GM18520 (cell line): Measurements from ENCODE around the gene HDLBP.

ENCODE experiments used
- ATAC-seq: cut with Tn5 transposase; IDR thresholded peaks from one replicate; pipeline ENCODE4 v1.9.1; 2021; ENCODE audit not compliant: unreplicated experiment

The HDLBP gene, protein sequence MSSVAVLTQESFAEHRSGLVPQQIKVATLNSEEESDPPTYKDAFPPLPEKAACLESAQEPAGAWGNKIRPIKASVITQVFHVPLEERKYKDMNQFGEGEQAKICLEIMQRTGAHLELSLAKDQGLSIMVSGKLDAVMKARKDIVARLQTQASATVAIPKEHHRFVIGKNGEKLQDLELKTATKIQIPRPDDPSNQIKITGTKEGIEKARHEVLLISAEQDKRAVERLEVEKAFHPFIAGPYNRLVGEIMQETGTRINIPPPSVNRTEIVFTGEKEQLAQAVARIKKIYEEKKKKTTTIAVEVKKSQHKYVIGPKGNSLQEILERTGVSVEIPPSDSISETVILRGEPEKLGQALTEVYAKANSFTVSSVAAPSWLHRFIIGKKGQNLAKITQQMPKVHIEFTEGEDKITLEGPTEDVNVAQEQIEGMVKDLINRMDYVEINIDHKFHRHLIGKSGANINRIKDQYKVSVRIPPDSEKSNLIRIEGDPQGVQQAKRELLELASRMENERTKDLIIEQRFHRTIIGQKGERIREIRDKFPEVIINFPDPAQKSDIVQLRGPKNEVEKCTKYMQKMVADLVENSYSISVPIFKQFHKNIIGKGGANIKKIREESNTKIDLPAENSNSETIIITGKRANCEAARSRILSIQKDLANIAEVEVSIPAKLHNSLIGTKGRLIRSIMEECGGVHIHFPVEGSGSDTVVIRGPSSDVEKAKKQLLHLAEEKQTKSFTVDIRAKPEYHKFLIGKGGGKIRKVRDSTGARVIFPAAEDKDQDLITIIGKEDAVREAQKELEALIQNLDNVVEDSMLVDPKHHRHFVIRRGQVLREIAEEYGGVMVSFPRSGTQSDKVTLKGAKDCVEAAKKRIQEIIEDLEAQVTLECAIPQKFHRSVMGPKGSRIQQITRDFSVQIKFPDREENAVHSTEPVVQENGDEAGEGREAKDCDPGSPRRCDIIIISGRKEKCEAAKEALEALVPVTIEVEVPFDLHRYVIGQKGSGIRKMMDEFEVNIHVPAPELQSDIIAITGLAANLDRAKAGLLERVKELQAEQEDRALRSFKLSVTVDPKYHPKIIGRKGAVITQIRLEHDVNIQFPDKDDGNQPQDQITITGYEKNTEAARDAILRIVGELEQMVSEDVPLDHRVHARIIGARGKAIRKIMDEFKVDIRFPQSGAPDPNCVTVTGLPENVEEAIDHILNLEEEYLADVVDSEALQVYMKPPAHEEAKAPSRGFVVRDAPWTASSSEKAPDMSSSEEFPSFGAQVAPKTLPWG (N-terminal part only)

DNA sequence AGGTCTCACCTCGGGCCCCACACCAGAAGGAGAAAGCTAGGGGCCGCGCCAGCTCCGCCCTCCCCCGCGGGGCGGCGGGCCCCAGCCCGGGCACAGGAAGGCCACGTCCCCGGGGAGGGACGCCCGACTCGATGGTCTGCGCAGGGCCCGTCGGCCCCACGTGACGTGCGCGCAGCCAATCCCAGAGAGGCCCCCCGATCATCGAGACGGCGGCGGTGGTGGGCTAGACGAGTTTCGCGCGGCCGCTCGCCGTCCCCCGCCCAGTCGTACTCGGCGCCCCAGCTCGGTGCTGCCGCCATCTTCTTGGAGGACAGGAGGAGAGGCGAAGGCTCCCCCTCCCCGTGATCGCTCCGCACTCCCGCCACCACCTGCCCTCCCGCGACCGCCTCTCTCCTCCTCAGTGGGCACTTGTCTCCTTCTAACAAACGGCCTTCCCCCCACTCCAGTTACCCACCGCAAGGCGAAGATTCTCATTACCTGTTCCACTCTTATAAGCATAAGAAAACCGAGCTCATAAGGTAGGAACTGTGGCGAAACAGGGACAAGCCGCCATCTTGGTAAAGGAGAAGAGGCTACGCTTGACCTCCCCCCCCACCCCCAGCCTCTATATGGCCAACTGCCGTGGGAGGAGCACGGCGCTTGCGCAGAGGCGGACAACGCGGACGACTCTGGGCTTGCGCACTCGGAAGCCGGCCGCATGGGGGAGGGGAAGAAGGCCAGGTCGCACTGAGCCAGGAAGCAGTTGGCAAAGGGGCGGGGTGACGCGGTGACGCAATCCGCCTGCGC is at the start of gene HDLBP:
Gene HDLBP, minus strand, starts transcription at position 580 of the 786 bp plus-strand sequence. CDS start 48,803 bp downstream, outside the sequence.
- ATAC-seq = peak; percentile 64

DNA sequence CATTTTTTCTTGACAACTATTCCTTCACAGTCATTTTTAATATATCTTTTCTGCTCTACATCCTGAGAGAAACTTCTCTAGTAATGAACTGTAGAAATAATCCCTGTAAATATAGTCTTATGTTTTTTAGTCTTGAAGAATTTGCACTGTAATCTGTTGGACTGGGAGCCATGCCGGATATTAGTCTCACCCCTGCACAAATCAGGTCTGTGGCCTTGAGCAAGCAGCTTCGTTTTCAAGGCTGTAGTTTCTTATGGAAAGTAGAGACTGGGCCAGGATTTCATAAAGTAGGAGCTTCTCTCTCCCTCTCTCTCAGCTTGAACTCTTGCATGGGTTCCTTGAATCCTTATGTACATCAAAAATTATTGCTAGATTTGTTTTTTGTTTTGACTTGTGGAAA is 49.3 kb upstream of the HDLBP start:
- no peak for ATAC-seq

DNA sequence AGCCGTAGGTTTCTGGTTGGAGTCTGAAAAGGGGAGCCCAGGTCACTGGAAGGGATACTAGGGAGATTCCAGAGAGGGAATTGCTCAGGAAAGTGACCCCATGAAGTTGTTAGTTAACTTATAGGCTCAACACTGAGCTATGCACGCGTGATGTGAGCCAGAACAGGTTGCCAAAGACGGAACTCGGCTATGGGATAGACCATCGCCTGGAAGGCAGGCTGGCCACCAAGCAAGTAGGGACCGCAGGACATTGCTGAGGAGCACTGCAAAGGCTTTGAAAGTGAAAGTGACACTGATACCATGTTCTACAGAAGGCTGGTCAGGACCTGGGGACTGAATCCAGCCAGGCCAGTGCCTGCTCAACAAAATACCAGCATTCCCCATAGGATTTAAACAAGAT is 48.0 kb upstream of the HDLBP start:
- no peak for ATAC-seq

DNA sequence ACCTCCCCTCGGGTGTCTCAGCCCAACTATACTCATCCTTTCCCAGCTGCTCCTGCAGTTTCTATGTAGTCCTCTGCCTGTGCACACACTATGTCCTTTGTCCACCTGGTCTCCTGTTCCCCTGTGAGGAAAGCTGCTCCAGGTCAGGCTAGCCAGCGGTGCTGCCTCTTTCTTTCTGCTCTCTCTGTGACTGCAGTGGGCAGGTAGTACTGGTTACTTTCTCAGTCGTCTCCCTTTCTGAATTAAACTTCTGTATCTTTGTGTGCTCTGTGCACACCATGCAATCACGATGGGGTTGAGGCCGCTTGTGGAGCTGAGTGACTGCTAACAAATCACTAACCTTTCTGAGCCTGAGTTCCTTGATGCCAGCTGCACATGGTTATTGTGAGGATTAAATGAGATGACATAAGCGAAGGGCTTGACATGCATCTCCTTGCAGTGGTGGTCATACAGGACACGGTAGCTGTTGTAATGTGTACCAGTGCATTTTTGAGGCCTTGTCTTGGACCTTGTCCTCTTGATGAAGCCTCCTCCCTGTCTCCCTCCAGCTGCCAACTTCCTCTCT is 44.1 kb upstream of the HDLBP start:
- no peak for ATAC-seq

DNA sequence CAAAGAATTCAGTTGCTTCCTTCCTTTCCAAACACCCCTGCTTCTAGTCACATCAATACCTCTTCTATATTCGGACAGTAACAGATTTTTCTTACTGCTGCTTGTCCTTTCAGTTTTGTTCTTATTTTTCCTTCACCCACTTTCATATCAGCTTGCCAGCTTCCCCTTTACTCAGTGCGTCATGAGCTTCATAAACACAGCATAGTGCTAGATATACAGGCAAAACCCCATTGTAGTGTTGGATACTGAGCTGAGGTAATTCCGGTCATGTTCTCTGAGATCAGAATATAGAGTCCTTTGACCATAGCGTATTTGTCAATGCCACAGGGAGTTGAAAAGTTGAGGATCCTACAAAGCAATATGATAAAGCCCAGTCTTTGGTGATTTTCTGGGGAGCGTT is 43.0 kb upstream of the HDLBP start:
- peak; percentile 19 for ATAC-seq

DNA sequence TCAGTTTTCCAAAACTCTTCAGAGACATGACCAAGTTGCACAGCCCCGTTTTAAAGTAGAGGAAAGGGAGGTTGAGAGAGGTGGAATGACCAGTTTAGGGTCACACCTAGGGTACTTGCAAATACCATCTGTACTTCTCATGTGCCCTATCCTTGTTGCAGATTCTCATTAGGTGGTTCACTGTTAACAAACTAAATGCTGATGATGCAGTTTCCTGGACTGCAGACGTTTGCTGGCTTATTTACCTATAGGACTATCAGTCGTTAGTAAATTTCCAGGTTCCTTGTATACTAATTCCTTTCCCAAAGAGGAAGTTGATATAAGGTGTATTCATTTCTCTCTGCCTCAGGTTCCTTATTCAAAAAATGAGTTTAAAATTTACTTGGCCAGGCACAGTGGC is 42.1 kb upstream of the HDLBP start:
- ATAC-seq = no peak

DNA sequence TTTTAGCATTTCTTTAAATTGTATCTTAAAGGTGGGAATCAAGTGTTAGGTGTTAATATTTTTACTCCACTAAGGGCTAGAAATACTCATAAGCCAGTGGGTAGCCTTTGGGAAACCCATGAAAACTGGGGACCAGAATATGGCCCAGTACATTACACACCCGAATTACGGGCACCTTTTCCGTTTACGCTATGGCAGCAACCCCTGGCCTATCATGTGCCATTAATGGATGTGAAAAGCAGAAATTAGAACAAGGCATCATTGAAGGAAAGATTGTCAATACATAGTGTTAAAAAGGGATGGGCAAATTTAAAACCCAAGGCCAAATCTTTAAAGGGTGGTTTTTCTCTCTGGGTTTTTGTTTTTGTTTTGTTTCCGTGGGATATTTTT is 41.4 kb upstream of the HDLBP start:
- no peak for ATAC-seq

DNA sequence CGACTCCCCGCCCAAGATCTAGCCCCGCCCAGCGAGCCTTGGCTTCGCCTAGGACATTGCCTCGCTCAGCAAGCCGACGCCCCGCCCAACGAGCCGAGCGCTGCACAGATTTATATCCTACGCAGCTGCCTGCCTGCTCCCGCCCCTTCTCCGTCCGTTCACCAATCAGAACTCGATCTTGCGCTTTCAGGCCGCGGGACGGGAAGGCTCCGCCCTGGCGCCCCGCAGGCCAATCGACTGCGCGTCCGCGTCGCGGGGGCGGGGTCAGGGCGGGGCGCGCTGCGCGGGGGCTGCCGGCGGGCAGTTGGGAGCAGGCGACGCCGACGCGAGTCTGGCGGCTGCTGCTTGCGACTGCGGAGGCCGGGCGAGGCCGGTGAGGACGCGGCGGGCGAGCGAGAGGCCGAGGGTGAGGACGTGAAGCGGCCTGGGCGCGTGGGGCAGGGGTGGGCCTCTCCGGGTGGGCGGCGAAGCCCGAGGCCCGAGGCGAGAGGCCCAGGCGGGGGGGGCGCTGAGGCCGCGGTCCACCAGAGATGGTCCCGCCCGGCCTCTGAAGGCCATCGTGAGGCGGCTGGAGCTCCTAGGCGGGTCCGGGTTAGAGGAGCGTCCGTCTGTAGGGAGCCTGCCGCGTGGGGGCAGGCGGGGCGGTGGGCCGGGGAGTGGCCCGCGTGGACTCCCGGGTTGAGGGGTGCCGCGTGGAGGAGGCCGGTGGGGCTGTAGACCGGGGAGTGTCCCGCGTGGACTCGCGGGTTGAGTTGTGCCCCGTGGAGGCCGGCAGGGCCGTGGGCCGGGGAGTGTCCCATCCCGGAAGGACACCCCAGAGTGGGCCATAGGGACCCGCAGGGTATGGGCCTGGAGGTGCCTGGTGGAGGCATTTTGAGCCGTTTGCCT is 40.8 kb upstream of the HDLBP start, which contains the start of gene FARP2:
Gene FARP2, plus strand, starts transcription at position 303 of the 888 bp plus-strand sequence. CDS start 16,823 bp downstream, outside the sequence.
- ATAC-seq = peak; percentile 74

DNA sequence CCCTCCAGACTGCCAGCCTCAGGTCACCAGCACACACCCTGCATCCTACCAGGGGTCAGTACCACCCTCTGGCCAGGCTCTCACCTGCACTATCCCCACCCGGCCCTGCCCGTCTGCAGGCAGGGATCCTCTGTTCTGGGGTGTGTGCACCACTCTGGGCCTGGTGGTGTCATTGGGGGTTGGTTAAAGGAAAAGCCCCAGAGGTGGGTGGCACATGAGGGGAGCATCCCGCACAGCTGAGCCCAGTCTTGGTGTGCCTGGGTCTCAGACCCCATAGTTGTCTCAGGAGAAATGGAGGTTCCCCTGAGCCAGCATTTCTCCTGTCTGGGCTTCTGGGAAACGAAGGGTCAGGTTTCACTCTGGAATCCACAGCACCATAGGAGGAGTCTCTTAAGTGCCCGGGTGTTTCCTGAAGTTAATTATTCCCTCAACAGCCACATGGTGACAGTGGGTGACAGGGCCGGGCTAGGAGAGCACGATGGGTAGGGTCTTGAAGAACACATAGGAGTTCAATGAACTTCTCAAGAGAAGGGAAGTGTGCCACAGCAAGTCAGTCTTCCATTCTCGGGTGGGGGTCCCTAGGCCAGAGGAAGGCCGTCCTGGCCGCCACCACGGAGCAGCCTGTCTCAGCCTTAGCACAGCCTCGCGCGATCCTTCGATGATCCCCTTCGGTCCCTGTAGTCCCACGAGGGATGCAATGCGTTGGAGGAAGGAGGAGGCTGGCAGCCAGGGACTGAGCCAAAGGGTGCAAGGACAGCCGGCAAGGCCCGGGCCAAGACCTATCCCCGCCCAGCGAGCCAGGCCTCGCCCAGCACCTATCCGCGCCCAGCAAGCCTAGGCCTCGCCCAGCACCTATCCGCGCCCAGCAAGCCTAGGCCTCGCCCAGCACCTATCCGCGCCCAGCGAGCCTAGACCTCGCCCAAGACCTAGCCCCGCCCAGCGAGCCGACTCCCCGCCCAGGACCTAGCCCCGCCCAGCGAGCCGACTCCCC is 39.5 kb upstream of the HDLBP start:
- peak; percentile 23 for ATAC-seq

DNA sequence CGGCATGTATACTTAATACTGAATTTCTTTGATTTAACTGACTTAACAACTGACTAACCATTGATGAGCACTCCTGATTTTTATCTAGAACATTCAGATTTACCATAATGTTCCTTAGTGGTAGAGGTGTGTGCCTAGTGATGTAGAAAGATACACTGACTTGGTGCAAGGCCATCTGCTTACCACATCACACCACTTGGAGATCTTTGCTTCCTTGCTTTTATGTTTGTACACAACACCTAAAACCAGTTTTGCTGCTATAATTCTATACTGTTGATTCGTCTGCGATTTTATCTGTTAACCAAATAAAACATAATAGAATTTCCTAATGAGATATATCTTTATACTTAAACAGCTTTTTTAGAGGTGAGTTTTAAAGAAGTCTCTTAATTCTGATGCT is 36.8 kb upstream of the HDLBP start:
- no peak for ATAC-seq

DNA sequence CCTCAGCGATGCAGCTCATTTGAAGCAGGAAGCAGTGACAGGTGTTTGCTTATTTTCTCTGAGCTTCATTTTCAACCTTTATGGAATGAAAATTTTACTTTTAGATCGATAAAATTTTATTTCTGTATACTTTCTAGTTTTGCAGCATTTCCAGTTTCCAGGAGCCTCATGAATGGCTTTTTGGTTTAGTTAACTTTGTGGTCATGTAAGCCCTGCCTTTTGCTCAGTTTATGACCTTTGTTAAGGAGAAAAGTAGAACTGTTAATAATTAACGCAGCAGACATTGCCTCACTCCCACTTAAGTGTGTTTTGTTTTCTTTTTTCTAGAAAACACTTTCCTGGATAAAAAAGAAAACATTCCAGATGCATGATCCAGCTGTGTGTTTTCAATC is 36.2 kb upstream of the HDLBP start:
- no peak for ATAC-seq

DNA sequence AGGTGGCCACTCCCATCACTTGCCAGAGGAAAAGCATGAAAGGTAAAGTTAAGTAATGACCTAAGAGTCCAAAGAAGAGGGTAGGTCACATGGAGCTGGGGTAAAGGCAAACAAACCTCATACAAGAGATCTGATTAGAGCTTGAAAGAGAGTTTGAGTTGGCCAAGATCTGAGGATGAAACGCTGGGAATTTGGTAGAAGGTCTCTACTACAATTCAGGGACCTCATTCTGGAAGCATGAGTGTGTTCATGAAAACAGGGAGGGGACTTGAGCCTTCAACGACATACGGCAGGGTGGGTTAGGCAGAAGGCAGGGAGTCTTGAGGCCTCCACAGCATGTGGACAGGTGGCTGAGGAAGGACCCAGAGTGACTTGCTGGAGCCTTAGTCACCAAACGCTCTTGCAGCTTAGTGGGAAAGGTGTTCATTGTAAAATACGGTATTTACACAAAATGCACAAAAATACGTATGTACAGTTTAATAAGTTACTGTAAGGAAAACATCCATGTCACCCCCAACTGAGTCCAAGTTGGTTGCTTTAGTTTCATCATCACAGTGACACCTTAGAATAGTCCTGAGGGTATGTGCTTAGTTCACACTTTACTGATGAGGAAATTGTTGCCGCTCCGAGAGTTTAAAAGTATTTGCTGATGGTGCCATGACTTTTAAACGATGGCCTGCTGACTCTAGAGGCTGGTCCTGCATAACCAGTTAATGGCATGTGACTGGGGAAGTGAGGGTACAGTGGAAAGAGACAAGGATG is 35.6 kb upstream of the HDLBP start:
- no peak for ATAC-seq

DNA sequence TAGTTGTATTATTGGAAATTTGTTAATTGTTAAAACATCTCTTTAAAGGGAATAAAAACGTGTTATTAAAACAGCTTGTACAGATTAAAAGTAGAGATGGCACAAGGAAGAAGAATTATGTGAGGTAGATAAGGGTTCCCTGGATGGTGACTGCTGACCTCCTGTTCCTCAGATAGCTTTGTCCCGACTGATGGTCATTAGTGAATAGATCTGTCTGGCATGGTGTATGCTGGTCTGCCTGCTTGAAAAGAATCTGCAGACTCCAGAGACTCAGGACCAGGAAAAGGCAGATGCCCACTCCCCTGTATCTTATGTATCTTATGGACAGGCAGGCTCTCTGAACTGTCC is 35.0 kb upstream of the HDLBP start:
- ATAC-seq = no peak

DNA sequence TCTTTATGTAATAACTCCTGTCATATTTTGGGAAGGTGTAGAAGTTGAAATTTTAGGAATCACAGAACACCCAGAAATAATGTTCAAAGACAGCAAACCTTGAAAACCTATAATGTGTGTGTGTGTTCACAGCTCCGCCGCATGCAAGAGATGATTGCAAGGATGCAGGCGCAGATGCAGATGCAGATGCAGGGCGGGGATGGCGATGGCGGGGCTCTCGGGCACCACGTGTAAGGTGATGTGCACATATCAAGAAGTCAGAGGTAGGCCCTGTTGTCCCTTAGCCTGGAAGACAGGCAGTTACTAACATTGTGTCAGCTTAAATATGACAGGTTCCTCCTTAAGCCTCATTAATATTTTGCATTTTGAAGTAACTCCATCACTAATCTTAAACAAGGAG is 34.5 kb upstream of the HDLBP start:
- ATAC-seq = no peak

DNA sequence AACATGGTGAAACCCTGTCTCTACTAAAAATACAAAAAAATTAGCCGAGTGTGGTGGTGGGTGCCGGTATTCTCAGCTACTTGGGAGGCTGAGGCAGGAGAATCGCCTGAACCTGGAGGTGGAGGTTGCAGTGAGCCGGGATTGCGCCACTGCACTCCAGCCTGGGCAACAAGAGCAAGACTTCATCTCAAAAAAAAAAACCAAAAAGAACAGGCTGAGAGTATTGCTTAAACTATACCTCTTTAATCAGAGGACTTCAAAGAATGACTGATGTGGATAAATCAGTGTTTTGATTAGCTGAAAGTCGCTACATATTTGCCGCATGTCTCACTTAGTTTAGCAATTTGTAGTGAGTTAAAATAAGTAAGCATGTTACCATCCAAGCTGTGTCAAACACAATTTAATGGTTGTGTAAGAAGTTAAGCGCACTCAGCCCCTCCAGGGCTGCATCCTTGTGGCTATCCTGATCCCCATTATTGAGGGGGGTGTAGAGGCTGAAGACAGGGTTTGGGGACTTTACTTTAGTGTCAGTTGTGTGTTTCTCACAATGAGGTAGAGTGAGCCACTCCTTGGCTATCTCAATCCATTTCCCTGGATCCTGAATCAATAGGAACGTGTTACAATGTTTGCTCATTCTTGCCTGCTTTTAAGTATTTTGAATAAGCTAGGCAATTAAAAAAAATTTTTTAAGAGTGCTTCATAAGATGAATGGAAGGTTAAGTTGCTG is 29.6 kb upstream of the HDLBP start:
- no peak for ATAC-seq

DNA sequence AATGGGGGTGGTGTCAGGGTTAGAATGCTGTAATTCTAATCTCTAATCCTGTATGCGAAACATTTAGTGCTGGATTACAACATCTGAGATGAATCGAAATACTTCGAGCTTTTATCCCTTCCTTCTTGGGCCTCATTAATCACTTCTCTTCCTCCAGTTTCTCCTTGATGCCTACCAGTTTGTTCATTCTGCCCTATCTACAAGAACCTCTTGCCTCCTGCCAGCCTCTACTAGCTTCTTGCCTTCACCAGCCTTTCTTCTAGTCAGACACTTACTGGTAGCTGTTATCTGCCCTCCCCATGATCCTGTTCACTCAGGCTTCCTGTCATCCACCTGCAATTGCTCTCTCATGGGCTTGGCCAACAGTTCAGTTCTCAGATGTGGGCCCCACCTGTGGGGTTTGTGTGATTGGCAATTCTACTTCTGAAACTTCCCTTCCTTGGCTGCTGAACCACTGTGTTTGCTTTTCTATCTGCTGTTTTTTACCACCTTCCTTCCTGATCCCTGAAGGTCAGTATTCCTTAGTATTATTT is 25.2 kb upstream of the HDLBP start:
- ATAC-seq = no peak
